HG02571 (cell line): ENCODE data around the gene RTCA.
"Not testable (repeated sequence)": the region's sequence is repeated elsewhere in the genome, so short reads cannot be mapped to it uniquely, and the experiment has no call there.

ENCODE experiments used
- ATAC-seq: cut with Tn5 transposase; IDR thresholded peaks from one replicate; pipeline ENCODE4 v1.9.1; 2021; ENCODE audit warnings: mild to moderate bottlenecking, moderate library complexity; ENCODE audit not compliant: unreplicated experiment

The RTCA gene

DNA sequence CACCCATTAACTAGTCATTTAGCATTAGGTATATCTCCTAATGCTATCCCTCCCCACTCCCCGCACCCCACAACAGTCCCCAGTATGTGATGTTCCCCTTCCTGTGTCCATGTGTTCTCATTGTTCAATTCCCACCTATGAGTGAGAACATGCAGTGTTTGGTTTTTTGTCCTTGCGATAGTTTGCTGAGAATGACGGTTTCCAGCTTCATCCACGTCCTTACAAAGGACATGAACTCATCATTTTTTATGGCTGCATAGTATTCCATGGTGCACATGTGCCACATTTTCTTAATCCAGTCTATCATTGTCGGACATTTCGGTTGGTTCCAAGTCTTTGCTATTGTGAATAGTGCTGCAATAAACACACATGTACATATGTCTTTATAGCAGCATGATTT is 7.6 kb upstream of the RTCA start:
- not testable (repeated sequence) for ATAC-seq

DNA sequence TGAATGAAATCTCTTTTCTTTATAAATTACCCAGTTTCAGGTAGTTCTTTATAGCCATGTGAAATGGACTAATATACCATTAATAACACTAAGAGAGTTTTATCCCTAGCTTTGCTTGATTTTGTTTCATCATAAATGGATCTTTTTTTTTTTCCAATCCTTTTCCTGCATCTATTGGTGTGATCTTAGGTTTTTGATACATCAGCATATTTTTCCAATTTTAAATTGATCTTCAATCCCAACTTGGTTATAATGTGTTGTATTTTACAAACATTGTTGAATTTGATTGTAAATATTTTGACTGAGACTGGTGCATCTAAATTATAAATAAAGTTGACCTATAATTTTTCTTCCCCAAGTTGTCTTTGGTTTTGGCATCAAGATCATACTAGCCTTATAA is 4.3 kb upstream of the RTCA start:
- ATAC-seq, result no peak

DNA sequence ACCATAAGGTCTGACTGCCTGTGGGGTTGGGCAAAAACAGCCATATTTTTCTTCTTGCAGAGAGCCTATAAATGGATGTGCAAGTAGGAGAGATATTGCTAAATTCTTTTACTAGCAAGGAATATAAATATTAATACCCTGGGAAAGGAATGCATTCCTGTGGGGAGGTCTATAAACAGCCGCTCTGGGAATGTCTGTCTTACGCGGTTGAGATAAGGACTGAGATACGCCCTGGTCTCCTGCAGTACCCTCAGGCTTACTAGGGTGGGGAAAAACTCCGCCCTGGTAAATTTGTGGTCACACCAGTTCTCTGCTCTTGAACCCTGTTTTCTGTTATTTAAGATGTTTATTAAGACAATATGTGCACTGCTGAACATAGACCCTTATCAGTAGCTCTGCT is 1.9 kb upstream of the RTCA start:
- ATAC-seq, result not testable (repeated sequence)

DNA sequence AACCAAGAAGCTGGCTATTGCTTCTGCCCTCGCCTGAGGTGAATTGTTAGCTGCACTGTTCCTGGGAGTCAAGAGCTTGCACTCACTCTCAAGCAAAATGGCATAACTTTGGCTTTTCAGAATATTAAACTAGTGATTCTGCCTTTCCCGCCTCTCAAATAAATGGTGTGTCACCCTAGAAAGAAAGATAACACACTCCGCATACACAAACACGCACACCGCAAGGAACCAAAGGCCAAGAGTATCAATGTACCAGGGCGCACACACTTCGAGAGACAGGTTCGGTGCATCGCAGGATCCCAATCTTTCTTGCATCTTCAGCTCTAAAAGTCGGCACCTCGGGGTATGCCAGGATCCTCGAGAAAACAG is 470 bp upstream of the RTCA start:
- ATAC-seq, result peak; percentile 15

DNA sequence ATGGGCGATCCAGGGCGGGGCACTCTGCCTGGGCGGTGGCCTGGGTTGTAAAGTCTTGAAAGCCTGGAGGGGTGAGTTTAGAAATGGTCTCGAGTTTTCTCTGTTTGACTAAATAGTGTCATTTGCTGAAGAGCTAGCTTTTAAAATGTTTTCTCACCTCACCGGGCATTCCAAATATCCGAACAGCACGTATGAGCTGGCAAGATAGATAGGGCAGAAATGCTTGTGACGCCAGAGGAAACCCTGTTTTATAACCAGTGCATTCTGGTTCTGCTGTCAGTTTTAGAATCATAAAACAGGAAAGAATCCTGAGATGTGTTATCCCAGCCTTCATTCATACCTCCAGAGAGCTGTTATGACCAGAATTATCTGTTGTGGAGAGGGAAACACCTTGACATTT is 725 bp downstream of the RTCA start:
- ATAC-seq, result peak; percentile 35

DNA sequence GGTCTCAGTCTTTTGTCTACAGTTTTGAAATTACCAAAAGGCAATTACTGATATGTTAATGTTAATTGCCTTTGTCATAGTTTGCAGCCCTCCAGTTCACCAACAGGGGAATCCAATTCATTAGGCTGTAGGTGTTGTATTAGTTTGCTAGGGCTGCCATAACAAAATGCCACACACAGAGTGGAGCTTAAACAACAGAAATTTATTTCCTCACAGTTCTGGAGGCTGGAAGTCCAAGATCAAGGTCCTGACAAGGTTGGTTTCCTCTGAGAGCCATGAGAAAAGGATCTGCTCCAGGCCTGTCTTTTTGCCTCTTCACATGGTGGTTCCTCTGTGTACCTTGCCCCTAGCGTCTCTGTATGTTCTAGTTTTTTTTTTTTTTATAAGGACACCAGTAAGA is 1.3 kb downstream of the RTCA start:
- no peak for ATAC-seq

DNA sequence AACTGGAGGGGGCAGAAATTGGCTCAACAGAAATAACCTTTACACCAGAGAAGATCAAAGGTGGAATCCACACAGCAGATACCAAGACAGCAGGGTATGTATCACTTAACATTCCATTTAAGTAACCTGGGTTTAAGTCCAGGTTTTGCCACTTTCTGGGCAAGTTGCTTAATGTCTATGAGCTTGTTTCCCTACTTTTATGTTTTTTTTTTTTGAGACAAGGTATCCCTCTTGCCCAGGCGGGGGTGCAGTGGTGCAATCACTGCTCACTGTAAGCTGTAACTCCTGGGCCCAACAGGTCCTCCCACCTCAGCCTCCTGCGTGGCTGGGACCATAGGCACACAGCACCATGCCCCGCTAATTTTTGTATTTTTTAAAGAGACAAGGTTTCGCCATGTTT is 2.2 kb downstream of the RTCA start:
- no peak for ATAC-seq

DNA sequence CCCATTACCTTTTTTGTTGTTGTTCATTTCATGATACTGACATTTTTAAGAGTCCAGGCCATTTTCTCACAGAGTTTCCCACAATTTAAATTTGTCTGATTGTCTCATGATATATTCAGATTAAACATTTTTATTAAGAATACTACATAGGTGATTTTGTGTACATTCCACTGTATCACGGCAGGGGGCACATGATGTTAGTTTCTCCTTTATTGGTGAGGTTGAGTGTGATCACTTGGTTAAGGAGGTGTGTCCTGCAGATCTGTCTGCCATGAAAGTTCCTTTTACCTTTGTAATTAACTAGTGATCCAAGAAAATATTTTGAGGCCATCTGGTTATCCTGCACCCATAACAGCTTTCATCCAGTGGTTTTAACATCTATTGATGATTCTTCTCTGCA is 11.8 kb downstream of the RTCA start:
- no peak for ATAC-seq

DNA sequence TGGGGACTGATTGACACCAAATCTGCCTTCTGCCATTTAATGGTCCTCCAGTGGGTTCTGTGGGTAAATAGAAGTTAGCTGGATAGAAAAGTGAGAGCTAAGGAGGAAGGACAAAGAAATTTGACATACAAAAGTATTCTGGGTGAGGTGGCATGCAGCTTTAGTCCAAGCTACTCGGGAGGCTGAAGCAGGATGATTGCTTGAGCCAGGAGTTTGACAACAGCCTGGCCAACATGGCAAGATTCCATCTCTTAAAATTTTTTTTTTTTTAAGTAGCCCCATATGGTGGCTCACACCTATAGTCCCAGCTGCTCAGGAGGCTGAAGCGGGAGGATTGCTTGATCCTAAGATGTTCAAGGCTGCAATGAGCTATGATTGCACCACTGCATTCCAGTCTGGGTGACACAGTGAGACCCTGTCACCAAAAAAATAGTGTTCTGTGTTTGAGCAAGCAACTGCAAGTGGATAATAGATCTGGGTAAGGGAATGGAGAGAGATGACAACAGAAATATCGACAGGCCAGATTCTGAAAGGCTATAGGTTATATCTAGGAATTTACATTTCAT is 13.4 kb downstream of the RTCA start:
- no peak for ATAC-seq

DNA sequence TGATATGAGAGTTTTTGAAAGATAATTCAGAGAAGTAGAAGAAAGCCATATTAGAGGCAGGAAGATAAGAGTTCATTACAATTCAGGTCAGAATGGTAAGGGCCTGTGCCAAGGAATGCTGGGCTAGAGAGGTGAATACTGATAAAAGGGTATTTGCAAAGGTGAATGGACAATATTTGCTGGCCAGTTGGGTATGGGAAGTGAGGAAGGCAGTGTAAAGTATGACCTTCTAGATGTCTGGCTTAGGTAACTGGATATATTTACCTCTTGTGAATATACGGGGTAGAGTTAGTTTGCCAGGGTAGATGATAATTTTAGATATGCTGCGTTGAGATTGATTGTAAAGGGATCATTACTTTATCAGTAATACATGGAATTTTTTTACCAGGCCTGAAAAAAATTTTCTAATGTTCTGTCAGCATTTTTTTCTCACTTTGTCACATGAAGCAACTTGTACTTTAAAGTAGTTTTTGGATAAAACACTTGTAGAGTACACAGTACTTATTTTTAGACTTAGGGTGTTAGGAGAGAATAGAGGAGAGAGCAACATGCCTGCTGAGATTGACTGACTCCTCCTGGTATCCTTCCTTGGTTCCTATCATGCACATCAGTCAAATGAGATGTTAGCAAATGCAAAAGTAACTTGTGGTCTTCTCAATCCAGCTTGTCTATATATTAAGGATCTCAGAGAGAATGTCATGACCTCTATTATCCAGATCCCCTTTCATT is 14.1 kb downstream of the RTCA start:
- ATAC-seq, result no peak

DNA sequence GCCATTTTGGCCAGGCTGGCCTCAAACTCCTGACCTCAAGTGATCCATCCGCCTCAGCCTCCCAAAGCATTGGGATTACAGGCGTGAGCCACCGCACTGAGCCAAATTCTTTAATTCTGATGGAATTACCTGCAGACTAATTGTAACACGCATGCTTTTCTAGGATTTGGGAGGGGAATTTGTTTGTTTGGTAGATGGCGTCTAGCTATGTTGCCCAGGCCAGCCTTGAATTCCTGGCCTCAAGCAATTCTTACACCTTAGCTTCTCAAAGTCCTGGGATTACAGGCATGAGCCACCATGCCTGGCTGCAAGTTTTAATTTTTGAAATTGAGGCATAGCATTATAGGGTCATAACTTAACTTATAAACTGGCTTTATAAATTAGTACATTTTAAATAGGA is 18.6 kb downstream of the RTCA start:
- no peak for ATAC-seq

DNA sequence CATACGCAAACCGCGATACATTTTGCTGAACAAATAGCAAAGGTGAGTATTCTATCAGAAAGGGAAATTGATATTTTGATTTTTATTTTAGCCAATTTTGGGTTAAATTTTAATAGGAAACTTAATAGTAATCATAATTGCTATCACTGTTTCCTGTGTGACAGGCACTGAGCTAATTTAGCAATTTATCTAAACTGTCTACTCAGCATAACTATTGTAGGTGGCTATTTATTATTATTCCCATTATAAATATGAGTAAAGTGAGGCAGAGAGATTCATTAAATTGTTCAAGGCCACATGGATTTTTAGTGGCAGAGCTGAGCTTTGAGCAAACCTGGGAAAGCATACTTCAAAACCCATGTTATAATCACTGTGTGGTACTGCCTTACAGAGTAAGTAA is 21.1 kb downstream of the RTCA start:
- ATAC-seq, result no peak

DNA sequence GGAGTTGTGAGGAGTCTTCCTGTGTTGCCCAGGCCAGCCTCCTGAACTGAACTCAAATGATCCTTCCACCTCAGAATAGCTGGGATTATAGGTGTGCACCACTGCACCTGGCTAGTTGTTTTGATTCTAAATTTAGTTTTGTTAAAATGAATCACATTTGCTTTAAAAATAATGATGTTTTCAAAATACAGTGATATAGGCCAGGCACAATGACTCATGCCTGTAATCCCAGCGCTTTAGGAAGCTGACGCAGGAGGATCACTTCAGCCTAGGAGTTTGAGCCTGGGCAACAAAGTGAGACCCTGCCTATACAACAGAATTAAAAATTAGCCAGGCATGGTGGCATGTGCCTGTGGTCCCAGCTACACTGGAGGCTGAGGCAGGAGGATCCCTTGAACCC is 24.3 kb downstream of the RTCA start:
- no peak for ATAC-seq

DNA sequence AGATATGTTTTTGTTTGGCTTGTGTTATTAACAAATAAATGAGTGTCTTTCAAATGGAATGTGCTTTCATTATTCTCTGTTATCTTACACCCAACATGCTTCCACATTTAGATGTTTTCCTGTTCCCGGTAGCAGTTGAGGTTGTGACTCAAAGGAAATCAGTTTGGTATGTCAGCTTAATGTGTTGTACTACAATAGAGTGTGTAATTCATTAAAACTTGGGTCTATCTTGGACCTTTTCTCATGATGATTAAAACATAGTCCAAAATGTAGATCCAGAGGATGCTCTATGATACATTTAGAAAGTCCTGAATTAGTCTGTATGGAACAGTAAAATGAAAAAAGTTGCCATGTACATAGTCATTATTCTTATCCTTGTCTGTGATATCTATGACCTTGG is 26.7 kb downstream of the RTCA start:
- no peak for ATAC-seq

DNA sequence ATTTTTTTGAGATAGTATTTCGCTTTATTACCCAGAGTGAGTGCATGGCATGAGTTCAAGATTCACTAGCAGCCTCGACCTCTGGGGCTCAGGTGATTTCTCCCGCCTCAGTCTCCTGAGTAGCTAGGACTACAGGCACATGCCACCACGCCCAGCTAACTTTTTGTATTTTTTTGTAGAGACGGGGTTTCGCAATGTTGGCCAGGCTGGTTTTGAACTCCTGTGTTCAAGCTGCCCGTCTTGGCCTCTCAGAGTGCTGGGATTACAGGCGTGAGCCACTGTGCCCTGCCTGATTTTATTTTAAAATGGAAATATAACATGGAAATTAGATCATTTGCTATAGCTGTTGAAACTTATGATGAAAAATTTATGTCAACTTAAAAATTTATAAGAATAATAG is 30.1 kb downstream of the RTCA start:
- ATAC-seq, result no peak

DNA sequence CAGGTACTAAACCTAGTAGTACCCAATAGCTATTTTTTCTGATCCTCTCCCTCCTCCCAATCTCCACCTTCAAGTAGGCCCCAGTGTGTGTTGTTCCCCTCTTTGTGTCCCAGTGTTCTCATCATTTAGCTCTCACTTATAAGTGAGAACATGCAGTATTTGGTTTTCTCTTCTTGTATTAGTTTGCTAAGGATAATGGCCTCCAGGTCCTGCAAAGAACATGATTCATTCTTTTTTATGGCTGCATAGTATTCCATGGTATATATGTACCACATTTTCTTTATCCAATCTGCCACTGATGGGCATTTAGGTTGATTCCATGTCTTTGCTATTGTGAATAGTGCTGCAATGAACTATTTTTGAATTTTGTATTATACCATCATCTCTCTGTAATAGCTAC is 31.0 kb downstream of the RTCA start:
- ATAC-seq, result not testable (repeated sequence)

DNA sequence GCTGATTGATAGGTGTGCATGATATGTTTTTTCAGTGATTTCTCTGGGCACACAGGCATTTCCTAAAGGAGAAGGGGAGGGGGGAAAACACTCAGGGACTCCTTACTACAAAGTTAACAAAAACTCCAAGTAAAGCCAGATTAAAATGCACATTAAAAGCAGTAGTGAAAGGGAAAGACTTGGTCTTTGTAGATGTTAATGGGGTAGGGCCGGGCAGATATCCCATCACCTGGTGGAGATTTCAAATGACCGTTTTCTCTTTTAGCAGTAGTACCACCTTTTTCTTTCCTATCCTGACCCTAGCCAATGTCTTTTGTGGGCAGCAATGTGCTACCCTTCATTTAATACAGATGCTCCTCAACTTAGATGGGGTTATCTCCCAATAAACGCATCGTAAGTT is 32.5 kb downstream of the RTCA start:
- no peak for ATAC-seq

DNA sequence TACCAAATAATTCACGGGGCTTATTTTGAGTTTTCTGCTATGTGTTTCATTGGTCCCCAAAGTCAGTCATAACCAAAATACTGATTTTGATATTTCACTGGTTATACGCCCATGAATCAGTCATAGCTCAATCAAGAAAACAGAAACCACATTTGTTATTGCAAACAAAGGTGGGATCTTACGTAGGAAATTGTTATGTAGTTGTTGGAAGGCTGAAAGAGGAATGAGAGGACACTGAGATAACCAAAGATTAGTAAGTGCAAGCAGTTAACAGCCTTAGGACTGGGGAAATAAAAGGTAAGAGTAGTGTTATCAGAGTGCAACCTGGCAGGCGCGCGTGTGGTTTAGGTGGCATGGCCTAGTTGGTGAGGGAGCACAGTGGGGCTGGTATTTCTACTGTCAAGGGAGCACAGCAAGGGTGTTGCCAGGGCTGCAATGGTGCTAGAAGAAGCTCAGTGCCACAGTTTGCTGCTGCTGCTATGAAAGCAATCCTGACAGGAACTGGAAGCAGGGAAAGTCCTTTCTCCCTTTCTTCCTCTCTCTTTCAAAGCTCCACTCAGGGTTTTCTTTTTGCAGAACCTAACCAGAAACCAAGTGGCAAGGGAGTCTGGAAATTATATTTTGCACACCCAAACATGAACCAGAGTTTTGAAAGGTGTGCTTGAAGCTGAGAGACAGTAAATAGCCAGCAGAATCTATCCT is 33.7 kb downstream of the RTCA start:
- no peak for ATAC-seq

DNA sequence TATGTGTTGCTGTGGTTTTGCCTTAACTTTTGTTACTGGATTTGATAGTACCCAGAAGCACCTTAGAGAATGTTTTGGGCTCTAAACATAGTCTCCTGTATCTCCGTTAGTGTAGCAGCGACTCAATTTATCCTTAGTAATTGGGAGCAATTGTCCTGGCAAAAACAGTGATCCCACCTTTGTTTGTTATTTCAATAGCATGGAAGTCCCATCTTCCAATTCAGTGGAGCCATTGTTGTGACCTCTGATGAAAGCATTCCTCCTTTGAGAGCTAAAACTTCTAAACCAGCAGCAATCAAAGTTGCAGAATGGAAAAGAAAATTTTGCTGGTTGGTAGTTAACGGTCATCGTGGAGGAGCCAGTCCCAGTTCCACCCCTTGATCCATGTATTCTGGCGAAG is 34.7 kb downstream of the RTCA start:
- no peak for ATAC-seq

DNA sequence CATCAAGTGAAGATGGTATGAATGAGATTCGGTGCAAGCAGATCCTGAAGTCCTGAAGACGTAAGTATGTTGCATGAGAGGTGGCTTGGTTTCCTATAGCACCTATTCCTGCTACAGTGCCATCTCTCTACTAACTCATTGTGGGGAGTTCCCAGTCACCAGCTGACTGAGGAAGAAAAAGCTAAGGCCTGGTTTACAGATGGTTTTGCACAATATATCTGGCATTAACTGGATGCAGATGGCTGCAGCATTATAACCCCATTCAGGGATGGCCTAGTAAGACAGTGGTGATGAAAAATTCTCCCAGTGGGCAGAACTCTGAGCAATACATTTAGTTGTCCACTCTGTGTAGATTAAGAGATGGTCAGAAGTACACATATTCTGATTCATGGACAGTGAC is 36.7 kb downstream of the RTCA start:
- ATAC-seq, result no peak

DNA sequence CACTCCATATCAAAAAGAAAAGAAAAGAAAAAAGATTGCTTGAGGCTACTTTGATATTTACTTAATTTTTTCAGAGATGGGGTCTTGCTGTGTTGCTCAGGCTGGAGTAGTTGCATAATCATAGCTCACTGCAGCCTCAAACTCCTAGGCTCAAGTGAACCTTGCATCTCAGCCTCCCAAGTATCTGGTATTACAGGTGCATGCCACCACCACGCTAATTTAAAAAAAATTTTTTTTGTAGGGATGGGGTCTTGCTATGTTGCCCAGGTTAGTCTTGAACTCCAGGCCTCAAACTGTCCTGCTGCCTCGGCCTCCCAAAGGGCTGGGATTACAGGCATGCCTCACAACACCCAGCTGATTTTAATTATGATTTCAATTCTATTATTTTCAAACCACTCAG is 38.2 kb downstream of the RTCA start:
- ATAC-seq, result no peak

DNA sequence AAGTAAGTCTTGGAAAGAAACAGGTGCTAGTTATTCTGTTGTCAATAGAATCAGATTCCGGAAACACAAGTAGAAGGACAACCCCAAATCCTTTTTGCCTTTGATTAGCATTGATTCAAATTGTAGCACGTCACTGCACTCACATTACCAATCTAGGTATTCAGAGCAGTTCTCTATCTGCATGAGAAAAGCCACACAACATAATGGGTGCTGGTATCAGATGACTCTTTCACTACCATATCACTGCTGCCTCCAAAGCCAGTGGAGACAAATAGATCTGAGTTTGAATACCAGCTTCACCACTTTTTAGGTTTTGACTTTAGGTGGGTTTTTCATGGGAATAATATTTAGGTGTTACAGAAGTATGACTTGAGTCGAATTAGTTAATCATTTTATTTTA is 38.9 kb downstream of the RTCA start:
- no peak for ATAC-seq

DNA sequence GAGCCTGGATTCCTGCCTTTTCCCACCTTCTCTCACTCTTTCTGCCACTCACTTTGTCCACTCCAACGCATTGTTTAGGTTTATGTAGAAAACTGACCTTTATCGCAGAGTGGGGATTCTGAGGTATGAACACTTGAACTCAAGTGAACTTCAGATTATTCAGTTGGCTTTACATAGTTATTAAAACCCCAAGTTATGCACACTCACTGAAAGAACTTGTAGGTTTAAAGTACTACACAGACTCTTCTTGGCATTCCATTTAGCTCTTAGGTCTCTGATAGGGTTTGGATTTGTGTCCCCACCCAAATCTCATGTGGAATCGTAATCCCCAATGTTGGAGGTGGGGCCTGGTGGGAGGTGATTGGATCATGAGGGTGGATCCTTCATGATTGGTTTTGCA is 39.9 kb downstream of the RTCA start:
- ATAC-seq, result no peak
